ENCODE measurements around the gene RAB15.

RAB15 gene

DNA sequence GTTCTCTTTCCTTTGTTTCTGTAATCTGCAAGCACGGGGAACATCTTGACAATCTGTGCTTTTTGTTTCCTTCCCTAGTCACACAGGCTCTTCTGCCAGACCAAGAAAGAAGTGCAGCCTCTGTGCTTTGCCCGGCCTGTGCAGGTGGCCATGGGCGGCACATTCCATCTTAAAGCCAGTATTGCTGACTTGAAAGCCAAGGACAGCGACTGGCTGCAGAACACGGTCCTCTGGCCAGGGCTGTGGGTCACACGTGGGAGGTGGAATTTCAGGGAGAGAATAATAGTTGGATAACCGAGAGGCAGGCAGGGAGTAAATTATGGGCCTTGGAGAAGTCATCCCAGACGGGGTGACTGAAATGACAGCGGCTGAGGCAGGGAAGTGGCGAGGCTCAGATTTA is 39.4 kb upstream of the RAB15 start:
- Histone ChIP-seq H3K27me3 (ENCODE audit: insufficient read depth, low read depth, severe bottlenecking) (no peaks in the 10 kb centered on the region), H3K4me3 (ENCODE audit: low read depth, low read length) (no peak overlapping the region), H3K9me3 (ENCODE audit: severe bottlenecking) (no peaks in the 10 kb centered on the region), H3K36me3 (peaks cover 25% of the 10 kb centered on the region), H3K27ac (no peak overlapping the region)
- no peak for DNase-seq
- TF ChIP-seq, protein P1, sequence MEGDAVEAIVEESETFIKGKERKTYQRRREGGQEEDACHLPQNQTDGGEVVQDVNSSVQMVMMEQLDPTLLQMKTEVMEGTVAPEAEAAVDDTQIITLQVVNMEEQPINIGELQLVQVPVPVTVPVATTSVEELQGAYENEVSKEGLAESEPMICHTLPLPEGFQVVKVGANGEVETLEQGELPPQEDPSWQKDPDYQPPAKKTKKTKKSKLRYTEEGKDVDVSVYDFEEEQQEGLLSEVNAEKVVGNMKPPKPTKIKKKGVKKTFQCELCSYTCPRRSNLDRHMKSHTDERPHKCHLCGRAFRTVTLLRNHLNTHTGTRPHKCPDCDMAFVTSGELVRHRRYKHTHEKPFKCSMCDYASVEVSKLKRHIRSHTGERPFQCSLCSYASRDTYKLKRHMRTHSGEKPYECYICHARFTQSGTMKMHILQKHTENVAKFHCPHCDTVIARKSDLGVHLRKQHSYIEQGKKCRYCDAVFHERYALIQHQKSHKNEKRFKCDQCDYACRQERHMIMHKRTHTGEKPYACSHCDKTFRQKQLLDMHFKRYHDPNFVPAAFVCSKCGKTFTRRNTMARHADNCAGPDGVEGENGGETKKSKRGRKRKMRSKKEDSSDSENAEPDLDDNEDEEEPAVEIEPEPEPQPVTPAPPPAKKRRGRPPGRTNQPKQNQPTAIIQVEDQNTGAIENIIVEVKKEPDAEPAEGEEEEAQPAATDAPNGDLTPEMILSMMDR (IDR thresholded peaks at IDR 0.05; ENCODE audit: low read depth, low read length) = no peak

DNA sequence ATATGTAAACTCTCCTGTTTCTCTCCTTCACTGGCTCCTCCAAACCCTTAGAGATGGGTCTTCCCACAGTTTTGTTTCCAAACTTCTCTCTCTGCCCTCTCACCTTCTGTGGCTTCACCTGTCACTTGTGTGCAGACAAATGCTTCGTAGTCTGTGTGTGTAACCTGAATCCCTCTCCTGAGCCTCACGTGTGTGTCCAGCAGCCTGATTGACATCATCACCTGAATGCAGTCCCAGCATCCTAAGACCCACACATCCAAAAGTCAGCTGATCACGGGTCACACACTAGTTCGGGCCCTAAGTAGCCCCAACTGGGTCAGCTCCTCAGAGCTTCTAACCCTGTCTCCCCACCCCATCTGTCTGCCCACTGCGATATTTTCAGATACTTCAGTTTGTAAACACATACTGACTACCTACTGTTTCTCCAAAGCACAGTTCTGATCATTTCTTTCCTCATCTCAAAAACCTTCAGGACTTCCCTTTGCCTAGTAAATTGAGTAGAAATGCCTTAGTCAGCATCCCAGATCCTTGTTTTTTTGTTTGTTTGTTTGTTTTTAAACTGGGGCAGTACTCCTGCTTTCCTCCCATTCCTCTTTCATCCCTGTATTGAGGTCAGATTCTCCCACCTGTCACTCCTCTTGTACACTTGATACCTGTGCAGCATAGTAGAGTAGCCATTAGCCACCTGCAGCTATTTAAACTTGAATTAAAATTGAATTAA is 38.2 kb upstream of the RAB15 start:
- TF ChIP-seq, protein P1 (IDR thresholded peaks at IDR 0.05; ENCODE audit: low read depth, low read length) = no peak
- H3K4me3 ChIP-seq (ENCODE audit: low read depth, low read length) = no peak overlapping the region
- no peak for DNase-seq

DNA sequence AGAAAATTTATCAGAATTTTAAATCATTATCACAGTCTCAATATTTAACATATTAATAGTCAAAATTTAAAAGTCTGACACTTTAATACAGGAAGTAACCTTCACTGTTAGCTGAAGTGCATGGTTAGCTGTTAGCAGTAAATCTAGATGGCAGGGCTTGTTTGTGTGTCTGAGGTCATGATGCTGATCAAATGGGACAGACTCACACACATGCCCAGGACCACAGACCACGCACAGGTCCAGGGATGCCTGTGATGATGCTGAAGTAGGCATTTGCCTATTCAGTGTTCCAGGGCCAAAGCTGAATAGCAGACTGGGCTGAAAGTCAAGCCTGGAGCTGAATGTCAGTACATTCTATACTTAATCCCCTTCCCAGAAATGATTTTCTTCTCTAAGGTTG is 35.1 kb upstream of the RAB15 start:
- Histone ChIP-seq H3K27ac (no peak overlapping the region), H3K4me3 (ENCODE audit: low read depth, low read length) (no peak overlapping the region), H3K9me3 (ENCODE audit: severe bottlenecking) (no peaks in the 10 kb centered on the region), H3K36me3 (peaks cover 5% of the 10 kb centered on the region), H3K27me3 (ENCODE audit: insufficient read depth, low read depth, severe bottlenecking) (no peaks in the 10 kb centered on the region)
- TF ChIP-seq, protein P1 (IDR thresholded peaks at IDR 0.05; ENCODE audit: low read depth, low read length) = no peak
- no peak for DNase-seq

More for the DNA sequence above, 38.2 kb upstream of the RAB15 start:
- Histone ChIP-seq H3K36me3 (peaks cover 19% of the 10 kb centered on the region), H3K27ac (no peak overlapping the region), H3K9me3 (ENCODE audit: severe bottlenecking) (no peaks in the 10 kb centered on the region), H3K27me3 (ENCODE audit: insufficient read depth, low read depth, severe bottlenecking) (no peaks in the 10 kb centered on the region)

DNA sequence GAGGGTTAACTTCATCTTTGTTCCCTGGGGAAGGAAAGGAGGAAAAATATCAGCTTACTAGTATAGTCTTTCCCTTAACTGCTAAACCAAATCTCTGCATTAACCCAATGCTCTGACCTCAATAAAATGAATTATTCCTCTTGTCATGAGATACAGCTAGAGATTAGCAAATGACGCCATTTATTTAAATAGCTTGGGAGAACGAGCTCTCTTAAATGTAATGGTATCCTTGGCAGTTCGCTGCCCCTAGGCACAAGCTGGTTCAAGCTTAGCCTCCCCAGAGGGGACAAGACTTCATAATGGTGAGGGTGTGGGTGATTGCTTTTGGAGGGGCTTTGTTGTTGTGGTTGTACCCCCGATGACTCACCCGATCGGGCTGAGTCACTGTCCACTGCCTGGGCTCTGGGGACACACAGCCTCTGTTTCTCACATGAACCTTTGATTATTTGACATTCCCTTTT is 34.2 kb upstream of the RAB15 start:
- peaks cover 4% of the 10 kb centered on the region; the same call in 1 of the 2 replicates for H3K36me3 ChIP-seq
- TF ChIP-seq, protein P1 (IDR thresholded peaks at IDR 0.05; ENCODE audit: low read depth, low read length) = no peak
- H3K4me3 ChIP-seq (ENCODE audit: low read depth, low read length) = no peak overlapping the region
- no peak overlapping the region for H3K27ac ChIP-seq
- no peak for DNase-seq
- H3K27me3 ChIP-seq (ENCODE audit: insufficient read depth, low read depth, severe bottlenecking) = no peaks in the 10 kb centered on the region
- no peaks in the 10 kb centered on the region for H3K9me3 ChIP-seq (ENCODE audit: severe bottlenecking)

DNA sequence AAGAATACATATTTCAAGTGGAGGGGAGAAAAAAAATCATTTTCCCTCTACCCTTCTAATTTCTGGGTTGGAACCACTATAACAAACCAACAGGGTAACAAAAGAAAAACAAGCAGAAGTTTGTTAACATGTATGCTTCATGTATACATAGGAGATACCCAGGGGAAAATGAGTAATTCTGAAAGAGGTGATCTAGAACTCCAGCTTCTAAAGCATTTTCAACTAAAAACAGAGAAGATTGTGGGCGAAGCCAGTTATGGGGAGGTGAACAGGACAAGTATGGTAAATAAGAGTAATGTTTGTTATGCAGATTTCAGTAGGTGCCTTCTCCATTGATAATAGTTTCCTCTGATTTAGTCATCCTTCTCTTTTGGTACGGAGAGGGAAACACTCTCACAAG is 31.3 kb upstream of the RAB15 start:
- Histone ChIP-seq H3K36me3 (peaks cover 4% of the 10 kb centered on the region; the same call in 1 of the 2 replicates), H3K9me3 (ENCODE audit: severe bottlenecking) (no peaks in the 10 kb centered on the region), H3K27ac (no peak overlapping the region), H3K27me3 (ENCODE audit: insufficient read depth, low read depth, severe bottlenecking) (no peaks in the 10 kb centered on the region), H3K4me3 (ENCODE audit: low read depth, low read length) (no peak overlapping the region)
- DNase-seq = no peak
- TF ChIP-seq, protein P1 (IDR thresholded peaks at IDR 0.05; ENCODE audit: low read depth, low read length) = no peak

All from WERI-Rb-1 (cell line).